ENCODE results near the gene LTBP1. TPM values are rescaled to one million over a fixed set of nuclear protein-coding genes. Genes with fewer than 3 reads are reported as not detected.

The LTBP1 gene
- total RNA-seq, 1 experiment from 2014 or later = 28.5 TPM

GRCh38 chr2:33335516-33335915 lies 388.8 kb downstream of the LTBP1 start:
- Mint-ChIP-seq H3K4me3 (no peak overlapping the region), H3K36me3 (ENCODE audit: insufficient read depth in 1 of 3, low read depth in 3 of 3) (no peaks in the 10 kb centered on the region), H3K4me1 (no peaks in the 10 kb centered on the region), H3K9me3 (no peaks in the 10 kb centered on the region), H3K27ac (no peak overlapping the region), H3K27me3 (ENCODE audit: low read depth) (no peaks in the 10 kb centered on the region)
- no peaks in the 10 kb centered on the region for H3K9me3 ChIP-seq (ENCODE audit: control insufficient read depth, low read depth, low read length)
- no peak overlapping the region for H3K4me2 ChIP-seq (ENCODE audit: insufficient read depth, insufficient read length, low read length)
- H3K27me3 ChIP-seq (ENCODE audit: insufficient read depth, low read length) = no peaks in the 10 kb centered on the region
- H3K79me1 ChIP-seq (ENCODE audit: insufficient read depth, low read depth, low read length, poor library complexity, severe bottlenecking) = no peaks in the 10 kb centered on the region
- no peak overlapping the region for H4K5ac ChIP-seq (ENCODE audit: insufficient read length, low read depth, low read length)
- DNase-seq = no peak
- H2BK15ac ChIP-seq (ENCODE audit: low read depth, low read length) = no peak overlapping the region
- no peak overlapping the region for H3K9ac ChIP-seq (ENCODE audit: extremely low read depth, insufficient read length, low read length)
- no peak overlapping the region for H2AFZ ChIP-seq (ENCODE audit: low read length)
- no peak overlapping the region for H2BK12ac ChIP-seq (ENCODE audit: insufficient read length, low read depth, low read length)
- no peak overlapping the region for H4K91ac ChIP-seq (ENCODE audit: insufficient read length, low read depth, low read length)
- H2AK5ac ChIP-seq (ENCODE audit: insufficient read length, low read length) = no peak overlapping the region
- H3K4ac ChIP-seq (ENCODE audit: low read depth, low read length) = no peak overlapping the region
- no peak overlapping the region for H4K8ac ChIP-seq (replicated peaks; ENCODE audit: insufficient read length, low read depth, low read length)
- no peak overlapping the region for H2BK20ac ChIP-seq (ENCODE audit: low read depth, low read length, poor library complexity, severe bottlenecking)
- H3K56ac ChIP-seq (ENCODE audit: insufficient read length, low read depth, low read length) = no peak overlapping the region
- H3K23ac ChIP-seq (ENCODE audit: insufficient read length, low read depth, low read length) = no peak overlapping the region
- no peak overlapping the region for H3K18ac ChIP-seq (ENCODE audit: insufficient read length, low read depth, low read length)
- no peak for TF ChIP-seq CTCF (conservative IDR thresholded peaks at IDR 0.05)
- H3K23me2 ChIP-seq (ENCODE audit: insufficient read length, low read depth, low read length, poor library complexity, severe bottlenecking) = no peaks in the 10 kb centered on the region
- no peaks in the 10 kb centered on the region for H3K79me2 ChIP-seq (ENCODE audit: insufficient read depth, low read length)
- H3K27ac ChIP-seq (ENCODE audit: insufficient read length, low read depth, low read length) = no peak overlapping the region
- no peak overlapping the region for H2BK5ac ChIP-seq (ENCODE audit: insufficient read length, low read length)
- no peak overlapping the region for H2BK120ac ChIP-seq (ENCODE audit: low read depth, low read length, poor library complexity, severe bottlenecking)
- no peaks in the 10 kb centered on the region for H3K4me1 ChIP-seq (ENCODE audit: insufficient read depth, low read length)
- no peak overlapping the region for H3T11ph ChIP-seq (ENCODE audit: low read length)
- no peaks in the 10 kb centered on the region for H4K20me1 ChIP-seq (ENCODE audit: control insufficient read depth, insufficient read depth, insufficient read length)
- WGBS (ENCODE audit: extremely low coverage, insufficient read length, low lambda C conversion rate) = no CpG with 5 or more reads among the region's 3 CpGs
- H3K14ac ChIP-seq (ENCODE audit: insufficient read depth, low read length) = no peak overlapping the region
